Transverse colon (tissue), 4 donors: ENCODE measurements around the gene TEX10.

ENCODE experiments used
- CTCF ChIP-seq, 5 experiments: fragments of 200-600 bp in 3 of 5; fragments of 450-650 bp in 2 of 5; sonication (generic) in 3 of 5; IDR thresholded peaks; 1 replicate in 2 of 5; 2 replicates in 3 of 5; pipeline ENCODE4 v1.5.1; 2016 to 2017; ENCODE audit warnings: antibody characterized with exemption in 5 of 5, inconsistent platforms in 3 of 5, mild to moderate bottlenecking in 2 of 5, moderate library complexity in 1 of 5
- EP300 ChIP-seq: sonication (generic); formaldehyde crosslinking; IDR thresholded peaks from one replicate; pipeline ENCODE4 v1.6.1; 2017; ENCODE audit warnings: antibody characterized with exemption, low read depth
- POLR2AphosphoS5 ChIP-seq, 3 donors: sonication (generic); formaldehyde crosslinking; IDR thresholded peaks; one replicate each; pipeline ENCODE4 v1.6.1; 2016; ENCODE audit warnings: antibody characterized with exemption in 3 of 3

- TF ChIP-seq CTCF (IDR thresholded peaks at IDR 0.05) (no peak), EP300 (no peak), POLR2AphosphoS5 (IDR thresholded peaks at IDR 0.05) (no peak)
These were observed 84.5 kb downstream of the TEX10 start for GRCh38 chr9:100268271-100268670.
